Measurements from ENCODE around the gene SLC16A13. TPM values are rescaled to one million over a fixed set of nuclear protein-coding genes. Genes with fewer than 3 reads are reported as not detected.
A peak's percentile ranks its signal among the peaks of the same experiment; 100 is the strongest.
"Not testable (repeated sequence)": the region's sequence is repeated elsewhere in the genome, so short reads cannot be mapped to it uniquely, and the experiment has no call there.

Gene SLC16A13
- total RNA-seq, 6 experiments from 2014 or later, result 14.7 to 66.4 (median 39.5) TPM

- Histone ChIP-seq H3K4me1 (peaks cover 0 to 57% (median 26%) of the 10 kb centered on the region in 4 donors), H3K9me3 (no peaks in the 10 kb centered on the region), H3K4me3 (peak overlapping the region in 1 of 3 donors; percentile 36), H3K27me3 (no peaks in the 10 kb centered on the region), H3K36me3 (no peaks in the 10 kb centered on the region), H3K27ac (peak overlapping the region in 2 of 3 donors; percentile 12 to 57)
- WGBS (ENCODE audit: insufficient coverage, low coverage, low lambda C conversion rate, missing lambda C conversion rate), result 9% methylated on average over 5 of the region's 5 CpGs
- intact Hi-C loops (cut with DNase I), result no loop called here
- DNase-seq (no peak), ATAC-seq (peak; percentile 29 to 56 (median 46))
- TF ChIP-seq CTCF (IDR thresholded peaks at IDR 0.05) (peak; percentile 76 to 86 (median 85)), POLR2A (IDR thresholded peaks at IDR 0.05) (no peak)
Observed at GRCh38 chr17:7045492-7046126, 9.8 kb downstream of the SLC16A13 start.

- DNase-seq (peak in 1 of 3 donors; percentile 46), ATAC-seq (peak in 3 of 4 donors; percentile 5 to 23 (median 15))
- Histone ChIP-seq H3K27me3 (no peaks in the 10 kb centered on the region), H3K4me3 (peak overlapping the region in 2 of 3 donors; percentile 10 to 36), H3K36me3 (no peaks in the 10 kb centered on the region), H3K9me3 (no peaks in the 10 kb centered on the region), H3K4me1 (peaks cover 0 to 53% (median 26%) of the 10 kb centered on the region in 4 donors), H3K27ac (peak overlapping the region in 2 of 3 donors; percentile 12 to 57)
- 3% methylated on average over 6 of the region's 15 CpGs for WGBS (ENCODE audit: insufficient coverage, low coverage, low lambda C conversion rate, missing lambda C conversion rate)
- intact Hi-C loops (cut with DNase I), result no loop called here
- TF ChIP-seq CTCF (IDR thresholded peaks at IDR 0.05), result no peak
- no peak for TF ChIP-seq POLR2A (IDR thresholded peaks at IDR 0.05)
Observed at GRCh38 chr17:7046127-7046724, 10.4 kb downstream of the SLC16A13 start.

GRCh38 chr17:7046725-7047397 lies 11.0 kb downstream of the SLC16A13 start:
- DNase-seq; H3K27me3 ChIP-seq; H3K36me3 ChIP-seq; H3K9me3 ChIP-seq; ATAC-seq; intact Hi-C loops (cut with DNase I): not testable (repeated sequence)
- H3K27ac ChIP-seq, result peak overlapping the region in 2 of 3 donors; percentile 12 to 57
- WGBS (ENCODE audit: insufficient coverage, low coverage, low lambda C conversion rate, missing lambda C conversion rate), result 10% methylated on average over 22 of the region's 26 CpGs
- peak overlapping the region in 2 of 3 donors; percentile 10 to 36 for H3K4me3 ChIP-seq
- peaks cover 0 to 48% (median 24%) of the 10 kb centered on the region in 4 donors for H3K4me1 ChIP-seq

- 78% methylated on average over 6 of the region's 6 CpGs for WGBS (ENCODE audit: insufficient coverage, low coverage, low lambda C conversion rate, missing lambda C conversion rate)
- Histone ChIP-seq H3K36me3 (no peaks in the 10 kb centered on the region), H3K27me3 (no peaks in the 10 kb centered on the region), H3K27ac (no peak overlapping the region), H3K4me1 (peaks cover 0 to 43% (median 21%) of the 10 kb centered on the region in 4 donors), H3K4me3 (no peak overlapping the region), H3K9me3 (no peaks in the 10 kb centered on the region)
- intact Hi-C loops (cut with DNase I), result no loop called here
- ATAC-seq (no peak), DNase-seq (no peak)
- TF ChIP-seq POLR2A (IDR thresholded peaks at IDR 0.05), result no peak
- TF ChIP-seq CTCF (IDR thresholded peaks at IDR 0.05), result no peak
Observed at GRCh38 chr17:7047566-7047965, 11.8 kb downstream of the SLC16A13 start.

GRCh38 chr17:7048968-7049367 lies 13.2 kb downstream of the SLC16A13 start:
- no peaks in the 10 kb centered on the region for H3K27me3 ChIP-seq
- H3K36me3 ChIP-seq, result no peaks in the 10 kb centered on the region
- H3K4me3 ChIP-seq, result no peak overlapping the region
- TF ChIP-seq POLR2A (IDR thresholded peaks at IDR 0.05), result no peak
- TF ChIP-seq CTCF (IDR thresholded peaks at IDR 0.05), result no peak
- H3K9me3 ChIP-seq, result no peaks in the 10 kb centered on the region
- no peak for ATAC-seq
- DNase-seq, result no peak
- H3K4me1 ChIP-seq, result peaks cover 0 to 30% (median 14%) of the 10 kb centered on the region in 4 donors
- no peak overlapping the region for H3K27ac ChIP-seq
- intact Hi-C loops (cut with DNase I), result no loop called here
- WGBS (ENCODE audit: insufficient coverage, low coverage, low lambda C conversion rate, missing lambda C conversion rate), result 67% methylated on average over 6 of the region's 6 CpGs

GRCh38 chr17:7050583-7050982 lies 14.8 kb downstream of the SLC16A13 start:
- not testable (repeated sequence) for H3K27ac ChIP-seq, DNase-seq, H3K27me3 ChIP-seq, H3K4me3 ChIP-seq, H3K36me3 ChIP-seq, ATAC-seq, H3K9me3 ChIP-seq
- H3K4me1 ChIP-seq, result peaks cover 0 to 18% (median 6%) of the 10 kb centered on the region in 4 donors
- intact Hi-C loops (cut with DNase I), result loop anchor here (5.0 kb wide), 1 partner anchor 87 kb away; no protein-coding TSS in a partner anchor
- 57% methylated on average over 6 of the region's 9 CpGs for WGBS (ENCODE audit: insufficient coverage, low coverage, low lambda C conversion rate, missing lambda C conversion rate)

Measured in right lobe of liver (tissue), 6 donors.